GM12801 (cell line): ENCODE measurements around the gene JUNB.

Source experiments
- CTCF ChIP-seq: IDR thresholded peaks from one replicate; pipeline ENCODE4 v1.5.1; 2011; ENCODE audit warnings: control low read depth; ENCODE audit not compliant: insufficient read length; ENCODE audit errors: extremely low read depth

Gene JUNB

DNA sequence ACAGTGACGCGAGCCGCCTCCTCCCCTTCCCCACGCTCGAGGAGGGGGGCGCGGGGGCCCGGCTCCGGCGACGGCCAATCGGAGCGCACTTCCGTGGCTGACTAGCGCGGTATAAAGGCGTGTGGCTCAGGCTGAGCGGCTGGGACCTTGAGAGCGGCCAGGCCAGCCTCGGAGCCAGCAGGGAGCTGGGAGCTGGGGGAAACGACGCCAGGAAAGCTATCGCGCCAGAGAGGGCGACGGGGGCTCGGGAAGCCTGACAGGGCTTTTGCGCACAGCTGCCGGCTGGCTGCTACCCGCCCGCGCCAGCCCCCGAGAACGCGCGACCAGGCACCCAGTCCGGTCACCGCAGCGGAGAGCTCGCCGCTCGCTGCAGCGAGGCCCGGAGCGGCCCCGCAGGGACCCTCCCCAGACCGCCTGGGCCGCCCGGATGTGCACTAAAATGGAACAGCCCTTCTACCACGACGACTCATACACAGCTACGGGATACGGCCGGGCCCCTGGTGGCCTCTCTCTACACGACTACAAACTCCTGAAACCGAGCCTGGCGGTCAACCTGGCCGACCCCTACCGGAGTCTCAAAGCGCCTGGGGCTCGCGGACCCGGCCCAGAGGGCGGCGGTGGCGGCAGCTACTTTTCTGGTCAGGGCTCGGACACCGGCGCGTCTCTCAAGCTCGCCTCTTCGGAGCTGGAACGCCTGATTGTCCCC is at the start of gene JUNB:
JUNB (plus strand) TSS at position 142 of the 706 bp plus-strand sequence; CDS start at position 428, 286 bp downstream.
- TF ChIP-seq CTCF, result no peak

- no peak for TF ChIP-seq CTCF
Measured at GRCh38 chr19:12745166-12745897, 46.0 kb upstream of the JUNB start.

DNA sequence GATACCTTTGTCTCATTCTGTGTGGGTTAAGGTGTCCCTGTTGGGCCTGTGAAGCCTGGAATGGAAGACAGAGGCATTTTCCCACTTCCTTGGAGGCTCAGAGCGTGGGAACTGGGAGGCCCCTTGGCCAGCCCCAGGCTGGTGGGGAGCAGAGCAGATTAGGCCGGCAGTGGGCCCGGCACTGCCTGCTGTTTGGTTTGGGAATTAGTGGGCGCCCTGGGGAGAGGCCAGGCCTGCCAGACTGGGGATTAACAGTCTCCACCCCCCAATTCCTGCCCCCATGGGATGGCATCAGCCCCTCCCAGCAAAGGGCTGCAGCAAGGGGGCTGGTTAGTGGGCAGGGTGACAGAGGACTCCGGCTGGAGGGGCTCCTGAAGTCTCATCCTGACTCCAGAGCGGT is 42.8 kb upstream of the JUNB start:
- no peak for TF ChIP-seq CTCF

DNA sequence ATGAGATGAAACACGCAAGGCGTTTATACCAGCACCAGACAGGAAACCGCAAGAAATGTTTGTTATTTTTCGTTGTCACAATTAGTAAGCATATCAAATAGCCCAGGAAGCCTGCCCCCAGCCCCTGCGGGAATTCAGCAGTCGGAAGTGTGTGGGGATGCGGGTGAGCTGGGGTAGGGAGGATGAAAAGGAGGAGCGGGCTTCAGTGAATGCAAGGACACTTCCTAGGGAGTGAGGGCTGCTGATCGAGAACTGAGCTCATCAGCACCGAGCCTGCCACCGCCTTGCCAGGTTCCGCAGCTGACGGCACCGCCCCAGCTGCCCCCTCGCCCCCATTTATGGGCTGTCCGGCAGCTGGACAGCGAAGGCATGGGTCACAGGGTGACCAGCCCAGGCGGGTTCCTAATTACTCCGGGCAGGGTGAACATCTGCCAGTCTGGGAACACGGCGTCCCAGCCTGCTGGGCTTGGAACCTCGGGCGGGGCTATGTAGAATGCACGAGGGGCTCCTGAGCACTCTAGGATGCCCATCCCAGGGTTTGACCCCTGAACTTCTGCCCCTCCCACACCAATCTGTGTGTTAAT is 41.3 kb upstream of the JUNB start:
- no peak for TF ChIP-seq CTCF

DNA sequence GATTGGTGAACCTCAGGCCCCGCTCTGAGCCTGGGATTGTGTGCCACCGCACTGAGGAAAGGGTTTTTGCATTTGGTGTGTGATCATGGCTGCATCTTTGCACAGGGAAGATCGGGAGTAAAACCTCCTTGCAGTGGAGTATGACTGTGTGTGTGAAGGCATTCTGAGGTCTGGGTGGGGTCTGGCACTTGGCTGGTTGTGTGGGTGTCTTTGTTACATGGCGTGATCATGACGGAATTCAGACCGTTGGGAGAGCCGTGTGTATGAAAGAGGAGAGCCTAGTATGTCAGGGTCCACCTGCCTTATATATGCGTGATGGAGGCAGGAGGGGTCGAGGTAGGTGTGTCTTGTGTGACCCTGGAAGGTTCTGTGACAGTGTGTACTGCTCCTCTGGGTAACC is 40.4 kb upstream of the JUNB start:
- no peak for TF ChIP-seq CTCF

- TF ChIP-seq CTCF, result no peak
Measured at GRCh38 chr19:12751635-12752034, 39.7 kb upstream of the JUNB start, which contains the start of gene BEST2. TSS of gene BEST2 (plus strand) at chr19:12751791. CDS start at chr19:12752593, 802 bp downstream.

DNA sequence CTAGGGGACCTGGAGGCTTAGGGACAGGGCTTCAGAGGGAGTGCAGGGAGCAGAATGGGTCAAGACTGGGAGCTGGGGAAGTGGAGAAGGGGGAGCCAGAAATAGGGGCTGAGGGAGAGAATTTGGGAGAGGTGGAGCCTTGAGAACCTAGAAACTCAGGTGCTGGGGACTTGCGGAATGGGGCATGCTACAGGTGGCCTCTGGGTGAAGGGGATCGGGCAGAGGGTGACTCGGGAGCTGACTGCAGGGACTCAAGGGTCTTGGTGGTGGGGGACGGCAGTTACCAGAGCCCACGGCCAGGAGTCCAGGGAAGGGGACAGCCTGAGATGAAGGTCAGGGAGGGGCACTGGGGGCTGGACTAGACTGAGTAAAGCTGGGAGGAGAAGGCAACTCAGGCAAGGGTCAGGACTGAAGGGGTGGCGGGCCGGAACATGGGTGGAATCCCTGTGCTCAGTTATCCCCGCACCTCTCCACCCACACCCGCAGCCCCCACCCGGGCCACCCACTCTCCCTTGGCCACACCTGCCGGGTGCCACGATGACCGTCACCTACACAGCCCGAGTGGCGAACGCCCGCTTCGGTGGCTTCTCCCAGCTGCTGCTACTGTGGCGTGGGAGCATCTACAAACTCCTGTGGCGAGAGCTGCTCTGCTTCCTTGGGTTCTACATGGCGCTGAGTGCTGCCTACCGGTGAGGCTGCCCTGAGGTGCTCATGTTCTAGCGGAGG is 39.1 kb upstream of the JUNB start:
- no peak for TF ChIP-seq CTCF
